Esophagus squamous epithelium (tissue), 5 donors: ENCODE results near the gene TSPAN12. TPM values are rescaled to one million over a fixed set of nuclear protein-coding genes. Genes with fewer than 3 reads are reported as not detected.

Experiments
- DNase-seq: peaks from one replicate; lab custom pipeline; 2025; lab: John Stamatoyannopoulos, UW
- H3K27ac ChIP-seq, 4 donors: fragments of 200-600 bp; sonication (generic); one replicate each; pipeline ENCODE4 v1.5.1; 2016 to 2019; ENCODE audit warnings: mild to moderate bottlenecking in 1 of 4
- H3K27me3 ChIP-seq, 4 donors: fragments of 200-600 bp; sonication (generic); 1 replicate in 3 of 4; 2 replicates in 1 of 4; pipeline versions ENCODE4 v1.5.1 to v1.6.0; 2017 to 2021; ENCODE audit warnings: antibody characterized with exemption in 1 of 4
- H3K36me3 ChIP-seq, 3 donors: fragments of 200-600 bp; sonication (generic); one replicate each; pipeline ENCODE4 v1.5.1; 2016 to 2019
- H3K4me1 ChIP-seq, 3 donors: fragments of 200-600 bp; sonication (generic); one replicate each; pipeline ENCODE4 v1.5.1; 2017 to 2019
- H3K4me3 ChIP-seq, 4 donors: fragments of 200-600 bp; sonication (generic); 1 replicate in 3 of 4; 2 replicates in 1 of 4; pipeline ENCODE4 v1.5.1; 2016 to 2019; ENCODE audit warnings: mild to moderate bottlenecking in 2 of 4, moderate library complexity in 1 of 4
- H3K9me3 ChIP-seq, 3 donors: fragments of 200-600 bp; sonication (generic); one replicate each; pipeline ENCODE4 v1.5.1; 2016 to 2019
- CTCF ChIP-seq, 6 experiments: fragments of 450-650 bp in 4 of 6; fragments of 200-600 bp in 2 of 6; sonication (generic) in 2 of 6; IDR thresholded peaks; one replicate each; pipeline ENCODE4 v1.5.1; 2016 to 2019; ENCODE audit warnings: antibody characterized with exemption in 6 of 6, mild to moderate bottlenecking in 4 of 6, moderate library complexity in 4 of 6
- POLR2A ChIP-seq, 4 donors: fragments of 450-650 bp; IDR thresholded peaks; one replicate each; pipeline ENCODE4 v1.6.1; 2017; ENCODE audit warnings: antibody characterized with exemption in 4 of 4, mild to moderate bottlenecking in 4 of 4, moderate library complexity in 3 of 4
- WGBS, 2 donors: methylation state at CpG; one replicate each; pipeline ENCODE4 v1.1.5; 2018; 5-methylcytosine and 5-hydroxymethylcytosine counted together
- intact Hi-C: fragments of 100-400 bp; cut with DNase I; formaldehyde crosslinking; loops from one replicate; pipeline ENCODE4 v1.15.0; 2022
- total RNA-seq, 4 donors: library from RNA; depleted of rRNA; stranded (reverse); fragments of >200 nt; gene quantifications; one replicate each; pipeline ENCODE4 v1.1.0, GENCODE V29; 2016
- donor health status: DM: yes; HTN: yes; CAD: no.

TSPAN12 gene
- total RNA-seq, 4 donors from 2014 or later, result 1.3 to 9.0 (median 5.4) TPM

GRCh38 chr7:120859459-120859858 lies 1.5 kb upstream of the TSPAN12 start:
- no peak for DNase-seq
- 89 to 90% methylated on average over 6 of the region's 6 CpGs for WGBS, 2 donors
- H3K27me3 ChIP-seq, result peaks cover 0 to 11% (median 0%) of the 10 kb centered on the region in 4 donors
- H3K27ac ChIP-seq, result no peak overlapping the region
- H3K4me1 ChIP-seq, result peaks cover 0 to 23% (median 0%) of the 10 kb centered on the region in 3 donors
- no peaks in the 10 kb centered on the region for H3K36me3 ChIP-seq
- intact Hi-C loops, result no loop called here
- no peak for TF ChIP-seq POLR2A (IDR thresholded peaks at IDR 0.05)
- no peak for TF ChIP-seq CTCF (IDR thresholded peaks at IDR 0.05)
- H3K9me3 ChIP-seq, result no peaks in the 10 kb centered on the region
- no peak overlapping the region for H3K4me3 ChIP-seq

DNA sequence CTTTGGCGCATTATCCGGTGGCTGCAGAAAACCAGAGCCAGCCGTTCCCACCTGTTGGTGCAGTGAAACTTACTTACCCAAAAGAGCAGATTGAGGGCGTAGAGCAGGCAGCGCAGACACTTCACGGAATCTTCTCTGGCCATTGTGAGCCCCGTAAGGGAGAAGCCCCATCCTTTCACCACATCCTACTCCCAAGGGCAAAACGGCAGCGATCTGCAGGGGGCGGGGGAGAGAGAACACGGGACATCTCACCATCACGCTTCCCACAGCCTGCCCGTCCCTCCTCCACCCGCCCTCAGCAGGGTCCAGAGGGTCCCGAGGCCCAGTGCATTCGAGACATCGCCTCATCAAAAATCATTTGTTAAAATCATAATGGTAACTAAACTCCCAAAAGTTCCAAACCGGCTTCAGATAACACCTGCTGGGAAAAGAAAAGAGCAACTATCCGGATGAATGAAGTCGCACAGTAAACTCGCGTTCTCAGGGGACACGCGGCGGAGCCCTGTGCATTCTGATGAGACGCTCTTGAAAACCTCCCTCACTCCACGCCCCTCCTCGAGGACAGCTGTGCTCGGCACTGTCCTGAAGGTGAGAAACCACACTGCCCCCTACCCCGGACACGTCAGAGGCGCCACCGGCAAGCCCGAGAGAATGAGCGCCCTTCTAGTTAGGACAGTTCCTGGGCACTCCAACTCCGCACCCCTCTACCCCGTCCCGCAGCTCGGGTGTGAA lies 1.2 kb downstream of the TSPAN12 start:
- peak overlapping the region; percentile 67 to 88 (median 86) for H3K27ac ChIP-seq
- peaks cover 0 to 23% (median 0%) of the 10 kb centered on the region in 3 donors for H3K4me1 ChIP-seq
- TF ChIP-seq POLR2A (IDR thresholded peaks at IDR 0.05), result no peak
- no peak for TF ChIP-seq CTCF (IDR thresholded peaks at IDR 0.05)
- 11 to 14% methylated on average over 23 to 24 of the region's 39 CpGs for WGBS, 2 donors
- no peaks in the 10 kb centered on the region for H3K36me3 ChIP-seq
- intact Hi-C loops, result no loop called here
- peak overlapping the region; percentile 64 to 77 (median 72) for H3K4me3 ChIP-seq
- no peak for DNase-seq
- no peaks in the 10 kb centered on the region for H3K9me3 ChIP-seq
- H3K27me3 ChIP-seq, result peaks cover 0 to 11% (median 0%) of the 10 kb centered on the region in 4 donors

DNA sequence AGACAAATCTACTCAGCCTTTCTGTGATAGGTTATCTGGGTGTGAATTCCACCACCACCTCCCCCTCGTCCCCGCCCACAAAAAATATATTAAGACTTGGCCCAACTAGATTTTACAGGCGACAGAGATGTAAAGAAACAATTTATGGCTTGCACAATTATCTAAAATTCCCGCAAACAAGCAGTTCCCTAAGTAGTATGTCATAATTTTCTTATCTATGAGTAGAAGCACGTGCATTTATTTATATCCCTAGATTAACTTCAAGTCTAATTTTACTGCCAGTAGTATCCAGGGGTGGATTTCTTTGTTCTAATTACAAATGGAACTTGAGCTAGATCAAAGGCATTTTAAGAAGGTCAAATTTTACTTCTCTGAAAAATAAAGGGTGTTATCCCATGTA lies 1.7 kb downstream of the TSPAN12 start:
- Histone ChIP-seq H3K9me3 (no peaks in the 10 kb centered on the region), H3K4me3 (peak overlapping the region in 3 of 4 donors; percentile 69 to 77 (median 76)), H3K4me1 (peaks cover 0 to 23% (median 0%) of the 10 kb centered on the region in 3 donors), H3K36me3 (no peaks in the 10 kb centered on the region), H3K27me3 (peaks cover 0 to 11% (median 0%) of the 10 kb centered on the region in 4 donors), H3K27ac (no peak overlapping the region)
- no peak for TF ChIP-seq POLR2A (IDR thresholded peaks at IDR 0.05)
- TF ChIP-seq CTCF (IDR thresholded peaks at IDR 0.05), result no peak
- DNase-seq, result no peak
- 69 to 76% methylated on average over 5 of the region's 5 CpGs for WGBS, 2 donors
- intact Hi-C loops, result no loop called here

DNA sequence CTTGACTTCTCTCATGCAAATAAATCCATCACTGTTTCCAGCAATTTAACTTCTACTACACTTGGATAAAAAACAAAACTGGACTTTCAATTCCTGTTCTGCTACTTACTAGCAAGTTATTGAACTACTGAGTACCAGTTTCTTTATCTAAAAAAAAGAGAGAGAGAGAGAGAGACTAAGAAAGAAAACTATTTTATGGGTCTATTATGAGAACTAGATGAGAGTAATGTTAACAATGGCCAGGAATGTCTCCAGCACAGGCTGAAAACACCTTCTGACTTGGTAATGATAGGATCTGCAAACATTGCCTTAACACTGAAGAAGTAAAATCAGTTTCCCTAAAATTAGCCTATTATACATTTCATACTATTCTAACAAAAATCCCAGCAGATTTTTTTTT lies 5.2 kb downstream of the TSPAN12 start:
- no peak overlapping the region for H3K27ac ChIP-seq
- DNase-seq, result no peak
- peaks cover 0 to 11% (median 0%) of the 10 kb centered on the region in 4 donors for H3K27me3 ChIP-seq
- H3K4me1 ChIP-seq, result peaks cover 0 to 14% (median 0%) of the 10 kb centered on the region in 3 donors
- no peaks in the 10 kb centered on the region for H3K36me3 ChIP-seq
- intact Hi-C loops, result no loop called here
- no peaks in the 10 kb centered on the region for H3K9me3 ChIP-seq
- no peak overlapping the region for H3K4me3 ChIP-seq
- TF ChIP-seq POLR2A (IDR thresholded peaks at IDR 0.05), result no peak
- no peak for TF ChIP-seq CTCF (IDR thresholded peaks at IDR 0.05)

- no peaks in the 10 kb centered on the region for H3K27me3 ChIP-seq
- no peak overlapping the region for H3K27ac ChIP-seq
- 63 to 76% methylated on average over 2 of the region's 2 CpGs for WGBS, 2 donors
- H3K36me3 ChIP-seq, result no peaks in the 10 kb centered on the region
- H3K9me3 ChIP-seq, result no peaks in the 10 kb centered on the region
- intact Hi-C loops, result no loop called here
- no peak overlapping the region for H3K4me3 ChIP-seq
- H3K4me1 ChIP-seq, result no peaks in the 10 kb centered on the region
- TF ChIP-seq POLR2A (IDR thresholded peaks at IDR 0.05) (no peak), CTCF (IDR thresholded peaks at IDR 0.05) (no peak)
- no peak for DNase-seq
Observed at GRCh38 chr7:120843109-120843508, 14.8 kb downstream of the TSPAN12 start.
